B cell (primary cell): Measurements from ENCODE around the gene GRM2.

Source experiments
- CTCF ChIP-seq: fragments of 200-600 bp; IDR thresholded peaks from one replicate; pipeline ENCODE4 v1.8.0; 2022; ENCODE audit warnings: antibody characterized with exemption, mild to moderate bottlenecking
- EZH2 ChIP-seq: IDR thresholded peaks from 2 replicates; pipeline ENCODE4 v1.6.1; 2012; ENCODE audit warnings: borderline replicate concordance, low read depth, mild to moderate bottlenecking, moderate library complexity, low read length; ENCODE audit not compliant: insufficient read depth, poor library complexity, severe bottlenecking

- no peak for TF ChIP-seq CTCF
- TF ChIP-seq EZH2: no peak
Measured at GRCh38 chr3:51717446-51717845, 10.6 kb downstream of the GRM2 start.
